GM10847 (cell line): Measurements from ENCODE around the gene CYP26C1.

Experiments
- POLR2A ChIP-seq: IDR thresholded peaks from 2 replicates; pipeline ENCODE4 v1.6.1; 2011; ENCODE audit not compliant: insufficient read length; ENCODE audit errors: extremely low read depth

Gene CYP26C1

DNA sequence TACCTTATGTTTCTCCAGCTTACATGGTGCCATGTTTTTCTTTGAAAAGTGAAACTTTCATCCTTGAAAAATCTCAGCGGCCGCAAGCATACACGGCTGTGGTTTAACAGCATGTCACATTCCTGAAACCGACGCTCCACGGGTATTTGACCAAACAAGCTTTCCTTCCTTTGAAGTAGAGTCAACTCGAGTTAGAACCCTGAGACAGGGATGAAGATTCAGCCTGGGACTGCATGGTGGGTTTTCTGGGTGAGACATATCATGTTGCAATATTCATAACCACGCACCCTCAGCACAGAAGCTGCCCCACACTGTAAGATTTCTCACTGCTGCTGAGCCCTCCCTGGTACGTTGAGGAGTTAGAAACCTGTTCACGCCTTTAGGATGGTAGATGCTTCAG is 21.2 kb downstream of the CYP26C1 start:
- no peak for TF ChIP-seq POLR2A

DNA sequence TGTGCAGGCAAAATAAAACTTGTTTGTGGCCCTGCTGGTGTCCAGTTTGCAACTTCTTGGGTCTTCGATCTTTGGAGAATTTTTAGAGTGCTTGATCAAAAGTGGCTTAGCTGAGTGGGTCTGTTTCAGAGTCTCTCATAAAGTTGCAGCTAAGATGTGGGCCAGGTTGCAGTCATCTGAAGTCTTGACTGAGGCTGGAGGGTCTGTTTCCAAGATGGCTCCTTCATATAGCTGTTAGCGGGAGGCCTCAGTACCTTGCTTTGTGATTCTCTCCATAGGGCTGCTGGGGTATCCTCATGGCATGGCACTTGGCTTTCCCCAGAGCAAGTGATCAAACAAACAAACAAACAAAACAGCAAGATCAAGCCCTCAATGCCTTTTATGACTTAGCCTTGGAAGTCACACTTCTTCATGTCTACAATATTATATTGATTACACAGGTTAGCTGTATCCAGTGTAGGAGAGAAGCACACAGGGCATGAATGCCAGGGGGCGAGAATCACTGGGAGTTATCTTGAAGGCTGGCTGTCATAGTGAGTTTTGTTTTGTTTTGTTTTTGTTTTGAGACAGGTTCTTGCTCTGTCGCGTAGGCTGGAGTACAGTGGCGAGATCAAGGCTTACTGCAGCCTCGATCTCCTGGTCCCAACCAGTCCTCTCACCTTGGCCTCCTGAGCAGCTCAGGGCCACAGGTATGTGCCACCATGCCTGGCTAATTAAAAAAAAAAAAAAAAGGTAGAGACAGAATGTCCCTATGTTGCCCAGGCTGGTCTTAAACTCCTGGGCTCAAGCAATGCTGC is 23.3 kb downstream of the CYP26C1 start:
- TF ChIP-seq POLR2A: no peak

DNA sequence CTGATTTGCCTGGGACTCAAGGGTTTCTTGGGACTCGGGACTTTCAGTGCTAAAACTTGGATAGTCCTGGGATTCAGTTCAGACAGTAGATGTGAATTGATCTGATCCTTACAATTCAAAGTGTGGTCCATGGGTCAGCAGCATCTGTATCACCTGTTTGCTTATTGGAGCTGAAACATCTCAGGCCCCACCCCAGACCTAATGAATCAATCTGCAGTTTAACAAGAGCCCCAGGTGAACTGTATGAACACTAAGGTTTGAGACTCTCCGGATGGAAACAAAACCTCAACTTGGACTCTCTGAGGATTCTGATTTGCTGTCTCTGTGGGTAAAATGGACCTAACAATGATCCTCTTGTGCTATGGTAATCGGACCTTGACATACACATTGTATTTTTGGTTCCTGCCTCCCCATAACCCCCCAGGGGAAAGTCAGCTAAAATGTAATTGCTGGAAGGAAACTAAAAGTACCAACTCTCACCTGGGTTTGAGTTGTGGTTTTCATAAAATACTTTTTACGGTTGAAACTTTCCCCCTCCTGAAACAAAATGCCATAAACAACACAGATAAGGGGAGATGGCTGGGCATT is 24.8 kb downstream of the CYP26C1 start:
- no peak for TF ChIP-seq POLR2A

DNA sequence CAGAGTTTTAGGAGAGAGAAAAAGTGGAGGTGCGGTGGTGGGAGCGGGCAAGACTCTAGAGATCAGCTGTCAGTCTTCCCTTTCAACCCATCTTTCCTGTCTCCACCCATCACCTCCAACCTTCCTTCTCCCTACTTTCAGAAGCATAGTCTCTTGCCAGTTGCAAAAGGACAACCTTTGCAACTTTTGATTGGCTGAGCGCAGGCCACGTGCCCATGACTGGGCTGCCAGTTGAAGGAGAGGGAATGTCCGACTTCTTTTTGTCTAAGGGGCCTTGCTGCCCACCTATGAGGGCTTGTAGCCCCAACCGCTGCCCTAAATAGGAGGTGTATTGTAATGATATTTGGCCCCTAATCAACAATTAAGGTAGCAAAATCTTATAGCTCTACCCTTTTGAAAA is 25.7 kb downstream of the CYP26C1 start:
- no peak for TF ChIP-seq POLR2A

DNA sequence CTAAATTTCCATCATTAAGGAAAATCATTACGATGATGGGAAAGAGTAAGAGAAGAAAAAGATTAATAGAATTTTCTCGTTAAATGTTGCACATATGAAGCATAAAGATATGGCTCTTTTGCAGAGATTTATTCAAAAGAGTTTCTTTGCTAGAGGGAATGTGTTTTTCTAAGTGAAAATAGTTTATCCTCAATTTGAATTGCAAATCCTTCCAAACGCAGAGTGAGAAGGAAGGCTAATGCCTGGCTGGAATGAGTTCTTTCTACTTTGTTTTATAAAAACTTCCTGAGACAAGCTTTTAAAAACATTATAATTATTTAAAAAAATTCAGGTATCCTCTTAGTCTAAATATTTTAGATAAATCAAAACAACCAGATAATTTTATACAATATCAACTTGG is 27.2 kb downstream of the CYP26C1 start:
- TF ChIP-seq POLR2A: no peak

DNA sequence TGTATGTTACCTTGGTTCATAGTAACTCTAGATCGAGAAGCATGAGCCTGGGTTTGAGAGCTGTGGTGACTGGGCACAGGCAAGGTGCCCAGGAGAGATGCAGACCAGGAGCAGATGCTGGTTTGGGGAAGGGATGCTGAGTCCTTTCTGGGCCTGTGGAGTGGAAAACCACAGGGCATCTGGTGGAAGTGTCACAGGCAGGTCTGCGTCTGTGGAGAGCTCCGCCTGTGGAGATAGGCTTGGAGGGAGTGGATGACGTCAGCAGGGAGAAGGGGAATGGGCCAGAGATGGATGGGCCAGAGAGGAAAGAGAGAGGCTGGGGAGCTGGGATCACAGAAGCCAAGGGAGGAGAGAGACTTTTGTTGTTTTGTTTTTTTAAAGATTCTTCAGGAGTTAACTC is 27.9 kb downstream of the CYP26C1 start:
- no peak for TF ChIP-seq POLR2A

DNA sequence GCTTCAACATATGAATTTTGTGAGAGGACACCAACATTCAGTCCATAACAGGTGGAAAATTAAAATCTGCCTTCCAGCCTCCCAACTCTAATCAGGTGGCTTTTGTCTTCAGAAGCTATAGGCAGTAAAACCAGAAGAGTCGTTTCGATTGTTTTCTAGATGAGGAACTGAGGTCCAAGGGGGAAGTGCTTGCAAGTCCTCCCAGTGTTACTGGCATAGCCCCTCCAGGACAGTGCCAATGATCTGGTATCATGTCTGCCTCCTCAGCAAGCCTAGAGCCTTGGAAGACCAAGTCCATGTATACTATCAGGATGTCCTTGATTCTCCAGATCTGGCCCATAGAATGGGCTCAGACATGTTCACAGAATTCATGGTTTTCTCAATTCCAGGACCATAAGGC is 30.0 kb downstream of the CYP26C1 start:
- TF ChIP-seq POLR2A: no peak

DNA sequence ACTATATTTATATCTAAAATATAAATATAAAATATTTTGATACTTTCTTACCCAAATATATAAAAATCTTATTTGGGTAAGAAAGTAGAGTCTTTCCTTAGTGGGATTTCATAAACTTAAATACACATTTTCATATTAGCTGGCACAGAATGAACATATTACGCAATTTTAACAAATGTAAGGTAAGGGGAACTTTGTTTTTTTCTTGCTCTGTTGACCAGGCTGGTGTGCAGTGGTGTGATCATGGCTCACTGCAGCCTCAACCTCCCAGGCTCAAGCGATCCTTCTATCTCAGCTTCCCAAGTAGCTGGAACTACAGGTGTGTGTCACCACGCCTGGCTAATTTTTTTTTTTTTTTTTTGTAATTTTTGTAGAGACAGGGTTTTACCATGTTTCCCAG is 31.4 kb downstream of the CYP26C1 start:
- no peak for TF ChIP-seq POLR2A

DNA sequence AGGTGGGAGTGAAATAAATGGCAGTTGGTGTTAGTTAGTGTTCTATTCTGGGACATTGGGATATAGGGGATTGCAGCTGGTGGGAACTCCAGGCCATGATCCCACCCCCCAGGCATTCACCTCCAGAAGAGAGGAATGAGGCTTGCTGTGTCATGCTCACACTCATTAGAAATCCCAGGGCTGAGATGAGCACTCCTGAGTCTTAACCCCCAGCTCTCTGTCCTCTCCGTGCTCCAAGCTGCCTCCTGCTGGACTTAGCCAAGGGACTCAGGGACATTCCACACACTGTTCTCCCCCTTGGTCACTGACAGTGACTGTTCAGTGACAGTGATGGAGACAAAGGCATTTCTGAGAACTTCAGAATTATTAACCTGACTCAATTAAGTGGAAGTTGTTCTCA is 34.6 kb downstream of the CYP26C1 start:
- no peak for TF ChIP-seq POLR2A

DNA sequence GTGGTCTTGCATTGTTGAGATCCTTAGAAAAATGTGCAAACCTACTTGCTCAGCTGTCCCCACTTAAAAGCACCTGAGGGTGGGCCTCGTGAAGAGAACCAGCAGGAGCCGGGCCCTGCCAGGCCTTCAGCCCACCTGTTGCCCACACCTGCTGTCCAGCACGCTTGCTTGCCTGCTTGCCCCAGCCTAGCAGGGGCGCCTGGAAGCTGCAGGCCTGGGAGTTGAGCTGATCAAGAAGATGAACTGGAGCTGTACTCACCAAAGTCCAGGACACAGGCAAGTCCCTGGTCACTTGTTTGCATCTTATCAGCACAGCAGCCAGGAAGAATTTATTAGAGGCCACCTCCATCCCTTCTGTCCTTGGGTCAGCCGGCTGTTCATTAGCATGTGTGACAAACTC is 36.3 kb downstream of the CYP26C1 start:
- no peak for TF ChIP-seq POLR2A

DNA sequence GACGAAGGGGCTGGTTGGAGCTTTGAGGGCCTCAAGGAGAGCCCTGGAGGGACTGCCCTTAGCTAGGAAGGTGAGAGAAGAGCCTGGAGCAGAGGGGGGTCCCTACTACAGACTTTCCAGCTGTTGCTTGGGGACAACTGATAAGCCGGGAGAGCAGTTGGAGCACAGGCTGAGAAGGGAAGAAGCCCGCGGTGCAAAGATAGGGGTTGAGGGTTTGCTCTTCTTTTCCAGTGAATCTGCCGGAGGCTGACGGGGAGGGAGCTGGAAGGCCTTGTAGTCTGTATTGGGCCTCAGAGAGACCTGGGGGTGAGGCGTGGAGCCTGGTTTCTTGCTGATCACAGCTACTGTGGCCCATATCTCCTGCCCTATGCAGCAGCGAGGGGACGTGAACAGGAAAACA is 36.8 kb downstream of the CYP26C1 start:
- TF ChIP-seq POLR2A: no peak

DNA sequence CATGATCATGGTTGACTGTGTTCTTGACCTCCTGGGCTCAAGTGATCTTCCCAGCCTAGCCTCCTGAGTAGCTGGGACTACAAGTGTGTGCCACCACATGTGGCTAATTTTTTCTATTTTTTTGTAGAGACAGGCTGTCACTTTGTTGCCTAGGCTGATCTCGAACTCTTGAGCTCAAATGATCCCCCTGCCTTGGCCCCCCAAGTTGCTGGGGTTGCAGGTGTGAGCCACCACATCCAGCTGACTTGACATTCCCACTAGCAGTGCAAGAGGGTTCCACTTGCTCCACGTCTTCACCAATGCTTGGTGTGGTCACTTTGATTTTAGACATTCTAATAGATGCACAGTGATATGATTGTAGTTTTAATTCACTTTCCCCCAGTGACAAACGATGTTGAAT is 38.2 kb downstream of the CYP26C1 start:
- no peak for TF ChIP-seq POLR2A

DNA sequence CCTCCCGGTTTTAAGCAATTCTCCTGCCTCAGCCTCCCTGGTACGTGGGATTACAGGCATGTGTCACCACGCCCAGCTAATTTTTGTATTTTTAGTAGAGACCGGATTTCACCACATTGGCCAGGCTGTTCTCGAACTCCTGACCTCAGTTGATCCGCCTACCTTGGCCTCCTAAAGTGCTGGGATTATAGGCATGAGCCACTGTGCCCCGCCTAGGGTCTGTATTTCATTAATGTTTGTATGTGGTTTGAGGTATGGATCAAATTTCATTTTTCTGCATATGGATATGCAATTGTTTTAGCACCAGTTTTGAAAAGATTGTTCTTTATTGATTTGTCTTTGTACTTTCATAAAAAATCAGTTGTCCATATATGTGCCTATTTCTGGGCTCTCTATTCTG is 39.1 kb downstream of the CYP26C1 start:
- TF ChIP-seq POLR2A: no peak

DNA sequence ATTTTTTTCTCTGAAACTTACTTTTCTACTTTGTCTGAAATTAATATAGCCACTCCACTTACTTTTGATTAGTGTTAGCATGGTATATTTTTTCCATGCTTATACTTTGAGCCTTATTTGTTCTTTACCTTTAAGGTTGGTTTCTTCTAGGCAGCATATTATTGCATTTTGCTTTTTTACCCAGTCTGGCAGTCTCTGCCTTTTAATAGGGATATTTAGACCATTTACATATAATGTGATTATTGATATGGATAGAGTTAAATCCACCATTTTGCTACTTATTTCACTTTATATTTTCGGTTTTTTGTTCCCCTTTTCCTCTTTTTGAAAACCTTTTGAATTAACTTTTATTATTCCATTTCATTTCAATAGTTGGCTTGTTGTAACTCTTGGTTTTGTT is 43.4 kb downstream of the CYP26C1 start:
- no peak for TF ChIP-seq POLR2A

DNA sequence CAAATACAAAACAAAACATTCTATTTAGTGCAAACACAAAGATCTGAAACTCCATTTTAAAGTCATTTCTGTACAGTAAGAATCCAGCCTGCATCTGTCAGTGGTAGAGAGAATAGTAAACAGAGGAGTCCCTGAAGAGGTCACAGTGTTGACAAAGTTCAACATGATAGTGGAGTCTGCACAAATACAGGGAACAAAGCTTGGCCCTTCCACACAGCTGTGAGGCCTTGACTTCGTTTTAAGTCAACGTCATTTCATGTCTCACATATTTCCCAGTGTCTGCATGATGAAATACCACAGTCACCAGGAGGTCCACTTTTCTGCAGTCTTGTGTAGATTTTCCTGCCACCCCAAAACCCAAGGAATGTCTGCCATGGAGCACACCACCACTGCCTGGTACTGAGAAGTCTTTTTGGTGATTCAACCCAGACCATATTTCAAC is 46.1 kb downstream of the CYP26C1 start:
- no peak for TF ChIP-seq POLR2A

DNA sequence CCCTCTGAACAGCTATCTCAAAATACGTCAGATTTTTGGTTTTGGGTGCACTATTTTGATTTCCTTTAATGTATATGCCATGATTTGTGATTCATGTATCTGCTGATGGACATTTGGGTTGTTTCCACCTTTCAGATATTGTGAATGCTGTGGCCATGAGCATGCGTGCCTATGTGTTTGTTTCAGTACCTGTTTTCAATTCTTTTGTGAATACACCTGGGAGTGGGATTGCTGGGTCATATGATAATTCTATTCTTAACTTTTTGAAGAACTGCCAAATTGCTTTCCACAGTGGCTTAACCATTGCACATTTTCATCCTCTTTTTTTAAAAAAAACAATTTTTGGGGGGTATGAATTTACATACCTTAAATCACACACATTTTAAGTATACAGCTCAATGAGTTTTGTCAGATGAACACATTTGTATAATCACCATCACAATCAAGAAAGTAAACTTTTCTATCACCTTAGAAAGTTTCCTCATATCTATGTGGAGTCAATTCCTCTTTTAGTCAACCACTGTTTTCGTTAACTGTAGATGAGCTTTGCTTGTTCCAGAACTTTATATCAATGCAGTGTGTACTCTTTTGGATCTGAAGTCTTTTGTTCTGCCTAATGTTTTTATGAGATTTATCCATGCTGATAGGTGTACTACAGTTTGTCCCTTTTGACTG is 50.0 kb downstream of the CYP26C1 start:
- no peak for TF ChIP-seq POLR2A
